Hematopoietic multipotent progenitor cell treated with erythropoietin and hydrocortisone succinate and interleukin-3 and kit ligand, for 17 days (in vitro differentiated cells): Measurements from ENCODE around the gene SF3B3.

ENCODE experiments used
- DNase-seq: peaks from one replicate; pipeline ENCODE4 v3.0.0-alpha.2; 2015; ENCODE audit warnings: low spot score

SF3B3 gene

GRCh38 chr16:70590722-70591415 is 67.3 kb downstream of the SF3B3 start:
- no peak for DNase-seq

DNA sequence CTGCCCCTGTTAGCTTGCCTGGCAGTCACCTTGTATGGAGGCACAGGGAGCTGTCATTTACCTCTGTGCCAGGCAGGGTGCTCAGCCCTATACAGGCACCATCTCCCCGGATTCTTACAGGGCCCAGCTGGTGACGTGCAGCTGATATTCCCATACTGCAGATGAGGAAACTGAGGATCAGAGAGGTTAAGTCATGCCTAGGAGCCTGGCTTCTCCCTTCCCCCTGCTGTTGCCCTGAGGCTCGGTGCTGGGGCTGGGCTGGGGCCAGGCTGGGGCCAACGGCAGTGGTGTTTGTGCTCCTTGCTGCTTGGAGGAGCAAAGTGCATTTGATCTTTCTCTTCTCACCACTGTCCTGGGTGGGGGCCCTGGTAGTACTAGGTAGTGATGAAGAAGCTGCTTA is 68.0 kb downstream of the SF3B3 start:
- no peak for DNase-seq

GRCh38 chr16:70592106-70592571 is 68.5 kb downstream of the SF3B3 start:
- no peak for DNase-seq

GRCh38 chr16:70593544-70593943 is 69.9 kb downstream of the SF3B3 start:
- DNase-seq = no peak

GRCh38 chr16:70594569-70594968 is 71.0 kb downstream of the SF3B3 start:
- no peak for DNase-seq

DNA sequence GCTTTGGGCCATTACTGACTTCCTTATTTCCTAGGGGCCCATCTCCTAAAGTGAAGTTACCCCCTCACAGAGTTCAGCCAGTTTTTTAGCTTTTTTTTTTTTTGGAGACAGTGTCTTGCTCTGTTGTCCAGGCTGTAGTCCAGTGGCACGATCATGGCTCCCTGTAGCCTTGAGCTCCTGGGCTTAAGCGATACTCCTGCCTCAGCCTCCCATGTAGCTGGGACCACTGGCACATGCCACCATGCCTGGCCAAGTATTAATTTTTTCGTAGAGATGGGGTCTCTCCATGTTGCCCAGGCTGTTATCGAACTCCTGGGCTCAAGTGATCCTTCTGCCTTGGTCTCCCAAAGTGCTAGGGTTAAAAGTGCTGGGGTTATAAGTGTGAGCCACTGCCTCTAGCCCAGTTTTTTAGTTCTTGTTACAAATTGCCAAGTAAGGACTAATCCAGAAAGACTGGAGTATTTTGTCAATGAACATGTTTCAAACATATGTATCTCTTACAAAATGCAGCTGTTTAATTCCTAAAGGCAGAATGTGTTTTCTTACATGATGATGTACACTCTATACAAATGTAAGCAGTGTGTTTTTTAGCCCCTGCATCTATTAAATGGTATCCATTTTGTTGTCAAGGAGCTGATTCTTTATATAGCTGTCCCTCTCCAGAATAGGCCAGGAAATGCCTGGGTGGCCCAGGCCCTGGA is 73.7 kb downstream of the SF3B3 start:
- no peak for DNase-seq

GRCh38 chr16:70598937-70599503 is 75.4 kb downstream of the SF3B3 start:
- no peak for DNase-seq

GRCh38 chr16:70600730-70601129 is 77.1 kb downstream of the SF3B3 start:
- DNase-seq = no peak

DNA sequence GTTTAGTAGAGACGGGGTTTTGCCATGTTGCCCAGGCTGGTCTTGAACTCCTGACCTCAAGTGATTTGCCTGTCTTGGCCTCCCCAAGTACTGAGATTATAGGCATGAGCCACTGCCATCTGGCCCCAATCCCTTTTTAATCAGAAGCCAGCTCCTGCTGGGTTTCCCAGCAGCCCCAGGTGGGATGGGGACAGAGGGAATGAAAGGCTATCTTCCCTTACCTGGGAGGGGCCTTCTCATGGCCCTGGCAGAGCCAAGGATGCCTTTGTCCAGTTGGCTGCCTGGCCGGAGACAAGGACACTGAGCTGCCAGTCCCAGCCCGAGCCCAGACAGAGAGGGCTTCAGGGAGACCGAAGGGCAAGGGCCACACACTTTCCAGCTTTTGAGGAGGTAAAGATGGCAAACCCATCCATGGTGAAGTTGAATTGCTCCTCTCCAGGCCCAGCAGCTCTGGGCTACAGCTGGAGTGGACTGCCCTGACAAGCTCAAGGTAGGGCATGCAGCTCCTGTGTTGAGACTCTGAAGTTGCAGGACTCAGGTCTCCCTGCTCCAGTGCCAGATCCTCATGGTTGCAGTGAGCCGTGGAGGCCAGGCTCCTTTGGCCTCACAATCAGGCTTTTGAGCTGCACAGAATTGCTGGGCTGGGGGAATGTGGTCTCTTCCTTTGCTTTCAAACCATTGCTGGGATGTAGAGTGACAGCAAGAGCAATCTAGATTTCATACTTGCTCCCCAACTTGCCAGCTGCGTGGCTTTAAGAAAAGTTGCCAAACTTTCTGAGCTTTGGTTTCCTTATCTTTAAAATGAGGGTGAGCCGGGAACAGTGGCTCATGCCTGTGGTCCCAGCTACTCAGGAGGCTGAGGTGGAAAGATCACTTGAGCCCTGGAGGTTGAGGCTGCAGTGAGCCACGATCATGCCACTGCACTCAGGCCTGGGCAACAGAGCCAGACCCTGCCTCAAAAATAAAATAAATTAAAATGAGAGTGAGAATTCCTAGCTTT is 78.3 kb downstream of the SF3B3 start:
- no peak for DNase-seq

GRCh38 chr16:70602831-70603230 is 79.2 kb downstream of the SF3B3 start:
- no peak for DNase-seq

DNA sequence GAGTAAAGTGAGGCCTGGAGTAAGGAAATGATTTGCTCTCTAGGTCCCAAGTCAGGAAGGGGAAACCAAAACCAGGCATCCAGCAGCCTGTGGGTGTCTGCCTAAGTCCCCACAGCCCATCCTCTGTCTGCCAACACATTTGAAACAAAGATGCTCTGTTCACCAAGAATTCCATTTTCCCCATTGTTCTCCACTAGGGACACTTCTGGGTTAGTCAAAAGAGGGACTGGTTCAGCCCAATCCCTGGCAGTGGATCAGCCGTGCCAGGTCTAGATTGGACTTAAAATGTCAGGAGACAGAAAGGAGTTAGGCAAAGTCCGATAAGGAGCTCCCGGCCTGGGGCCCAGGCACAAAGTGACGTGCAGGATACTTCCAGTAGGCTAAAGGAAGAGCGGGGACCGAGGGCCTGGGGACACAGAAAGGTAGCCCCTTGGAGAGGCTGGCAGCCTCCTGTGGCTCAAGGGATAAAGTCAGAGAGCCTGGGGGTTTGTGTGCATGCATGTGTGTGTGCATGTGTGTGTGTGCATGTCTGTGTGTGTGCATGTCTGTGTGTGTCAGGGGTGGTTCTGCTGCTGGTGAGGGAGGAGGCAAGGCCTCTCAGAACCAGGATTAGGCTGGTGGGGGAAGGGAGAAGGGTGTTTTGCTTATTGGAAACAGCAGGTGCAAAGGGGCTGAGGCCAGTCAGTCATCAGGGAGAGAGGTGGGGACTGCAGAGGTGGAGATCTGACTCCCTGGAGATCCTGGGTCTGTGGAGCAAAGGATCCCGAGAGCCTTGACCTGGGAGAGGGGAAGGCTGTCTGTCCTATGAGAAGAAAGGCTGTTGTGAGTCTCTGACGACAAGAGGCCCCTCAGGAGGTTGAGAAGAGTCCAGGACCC is 81.0 kb downstream of the SF3B3 start:
- no peak for DNase-seq

DNA sequence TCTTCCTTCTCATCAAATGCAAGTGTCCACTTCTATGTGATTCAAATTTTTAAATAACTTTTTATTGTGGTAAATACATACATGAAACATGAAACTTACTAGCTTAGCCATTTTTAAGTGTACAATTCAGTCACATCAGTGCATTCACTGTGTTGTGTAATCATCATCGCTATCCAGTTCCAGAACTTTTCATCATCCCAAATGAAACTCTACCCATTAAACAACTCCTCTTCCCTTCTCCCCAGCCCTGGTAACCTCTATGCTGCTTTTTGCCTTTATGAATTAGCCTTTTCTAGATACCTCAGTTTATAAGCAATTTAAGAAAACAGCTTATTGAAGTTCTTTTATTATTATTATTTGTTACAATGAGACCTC is 81.7 kb downstream of the SF3B3 start:
- no peak for DNase-seq

GRCh38 chr16:70608521-70608920 is 84.9 kb downstream of the SF3B3 start:
- DNase-seq = no peak

DNA sequence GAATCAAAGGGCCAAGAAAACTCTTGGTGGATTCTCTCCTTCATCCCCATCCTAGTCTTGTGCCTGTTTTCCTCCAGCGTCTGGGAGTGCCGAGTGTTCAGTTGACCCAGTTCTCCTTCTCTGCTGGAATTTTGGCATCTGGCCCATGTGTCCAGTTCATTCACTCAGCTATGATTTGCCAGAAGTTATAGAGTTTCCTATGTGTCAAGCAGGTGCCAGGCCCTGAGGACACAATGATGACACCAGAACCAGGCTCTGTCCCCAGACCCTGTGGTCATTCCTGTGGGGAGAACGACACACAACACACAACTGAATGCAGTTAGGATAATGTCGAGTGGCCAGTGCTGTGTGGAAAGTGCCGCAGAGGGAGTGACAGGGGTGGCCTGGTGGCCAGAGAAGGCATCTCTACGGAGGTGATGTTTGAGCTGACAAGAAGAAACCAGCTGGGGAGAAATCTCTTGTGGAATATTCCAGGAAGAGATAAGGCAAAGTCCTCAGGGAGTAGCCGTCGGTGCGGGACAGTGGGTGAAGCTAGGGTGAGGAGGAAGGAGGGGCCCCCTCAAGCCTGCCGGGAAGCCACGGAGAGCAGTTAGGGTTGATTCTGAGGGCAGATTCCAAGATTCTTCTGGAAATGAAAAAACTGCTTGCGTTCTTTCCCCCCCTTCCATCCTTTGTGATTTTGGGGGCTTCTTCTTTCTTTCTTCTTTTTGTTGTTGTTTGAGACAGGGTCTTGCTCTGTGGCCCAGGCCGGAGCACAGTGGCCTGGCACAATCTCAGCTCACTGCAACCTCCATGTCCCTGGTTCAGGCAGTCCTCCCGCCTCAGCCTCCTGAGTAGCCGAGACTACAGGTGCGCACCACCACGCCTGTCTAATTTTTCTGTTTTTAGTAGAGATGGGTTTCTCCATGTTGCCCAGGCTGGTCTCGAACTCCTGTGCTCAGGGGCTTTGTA is 86.9 kb downstream of the SF3B3 start:
- DNase-seq = no peak

DNA sequence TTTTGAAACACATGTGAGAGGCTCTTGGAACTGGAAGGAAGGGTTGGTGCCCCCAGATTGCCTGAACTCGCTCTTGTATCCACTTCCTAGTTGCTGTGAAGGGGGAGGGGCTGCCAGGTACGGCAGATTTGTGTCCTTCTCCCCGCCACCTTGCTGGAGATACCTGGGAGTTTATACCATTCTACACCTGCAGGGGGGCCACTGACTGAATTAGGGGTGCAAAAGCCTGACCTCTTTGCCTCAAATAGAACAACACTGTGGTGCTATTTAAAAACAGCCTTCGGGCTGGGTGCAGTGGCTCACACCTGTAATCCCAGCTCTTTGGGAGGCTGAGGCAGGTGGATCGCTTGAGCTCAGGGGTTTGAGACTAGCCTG is 87.6 kb downstream of the SF3B3 start:
- no peak for DNase-seq

- DNase-seq = no peak
Measured at GRCh38 chr16:70611785-70612303, 88.2 kb downstream of the SF3B3 start.

DNA sequence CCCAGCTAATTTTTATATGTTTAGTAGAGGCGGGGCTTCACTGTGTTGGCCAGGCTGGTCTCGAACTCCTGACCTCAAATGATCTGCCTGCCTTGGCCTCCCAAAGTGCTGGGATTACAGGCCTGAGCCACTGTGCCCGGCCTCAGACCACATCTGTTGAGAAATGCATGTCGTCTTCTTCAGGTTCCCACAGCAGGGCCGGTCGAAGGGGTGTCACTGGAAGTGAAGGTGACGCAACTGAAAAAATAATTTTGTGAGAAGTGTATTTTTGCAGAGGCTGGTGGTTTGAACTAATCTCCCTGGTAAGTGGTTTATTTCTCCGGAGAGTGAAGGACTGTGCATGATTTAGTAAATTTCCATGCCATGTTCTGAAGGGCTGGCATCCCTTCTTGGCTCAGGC is 89.3 kb downstream of the SF3B3 start:
- no peak for DNase-seq

GRCh38 chr16:70614208-70614951 is 90.8 kb downstream of the SF3B3 start:
- DNase-seq = no peak

- no peak for DNase-seq
Measured at GRCh38 chr16:70615945-70616344, 92.3 kb downstream of the SF3B3 start.
